ENCODE results near the gene TUBGCP2.
"Not testable (repeated sequence)": the region's sequence is repeated elsewhere in the genome, so short reads cannot be mapped to it uniquely, and the experiment has no call there.

The TUBGCP2 gene

DNA sequence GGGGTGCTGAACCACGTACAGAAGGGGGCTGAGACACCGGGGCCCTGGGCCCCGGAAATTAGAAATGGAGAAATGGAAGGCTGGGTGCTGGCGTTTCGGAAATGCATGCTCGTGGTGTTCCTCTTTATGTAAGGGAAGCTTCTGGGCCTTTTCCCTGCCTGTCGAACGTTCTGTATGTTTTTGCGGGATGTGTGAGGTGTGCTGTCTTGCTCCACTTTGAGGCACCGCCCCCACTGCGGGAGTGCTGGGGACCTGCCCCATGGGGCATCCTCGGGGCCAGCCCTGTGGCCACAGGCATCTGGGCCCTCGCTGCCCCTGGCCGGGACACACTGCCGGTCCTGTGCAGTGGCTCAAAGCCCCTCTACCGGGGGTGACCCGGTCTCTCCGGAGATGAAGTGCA lies 72.7 kb downstream of the TUBGCP2 start:
- no peak overlapping the region for H3K9ac ChIP-seq (ENCODE audit: low read depth, low read length)
- no peaks in the 10 kb centered on the region for H3K9me3 ChIP-seq (ENCODE audit: insufficient read depth, low read depth, low read length)
- H3K27me3 ChIP-seq (ENCODE audit: insufficient read depth, low read length): peaks cover 85% of the 10 kb centered on the region
- no peaks in the 10 kb centered on the region for H3K36me3 ChIP-seq (ENCODE audit: insufficient read depth, low read depth, low read length)
- H3K4me1 ChIP-seq (ENCODE audit: insufficient read depth, low read length): peaks cover 13% of the 10 kb centered on the region; the same call in 1 of the 2 replicates
- H3K27ac ChIP-seq (ENCODE audit: low read length): no peak overlapping the region
- no peak overlapping the region; the same call in 1 of the 2 replicates for H3K4me3 ChIP-seq (ENCODE audit: low read length)

DNA sequence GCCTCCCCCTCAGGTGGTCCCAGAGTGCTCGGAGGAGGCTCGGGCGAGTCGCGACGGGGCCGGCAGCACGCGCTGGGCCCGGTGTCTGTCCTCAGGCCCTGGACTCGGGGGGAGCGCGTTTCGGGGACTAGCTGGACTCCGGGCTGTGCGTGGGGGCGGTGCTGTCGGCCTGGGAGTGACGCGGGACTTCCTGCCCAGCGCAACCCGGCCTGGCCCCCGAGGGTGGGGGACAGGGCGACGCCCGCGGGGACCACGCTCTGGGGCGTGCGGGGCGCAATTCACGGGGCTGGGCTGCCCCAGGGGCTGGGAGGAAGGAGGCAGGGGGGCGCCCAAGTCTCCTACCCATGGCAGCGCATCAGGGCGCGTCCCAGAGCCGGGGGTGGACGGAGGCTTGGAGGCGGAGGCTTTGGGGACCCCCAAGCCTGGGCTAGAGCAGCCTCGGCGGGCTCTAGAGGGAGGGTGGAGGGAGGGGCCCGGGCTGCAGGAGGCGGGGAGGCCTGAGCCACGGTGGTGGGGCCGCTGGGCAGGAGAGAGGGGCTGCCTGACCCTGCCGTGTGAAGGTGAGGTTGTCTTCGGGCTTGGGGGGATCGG lies 73.3 kb downstream of the TUBGCP2 start:
- Histone ChIP-seq H3K4me3 (ENCODE audit: low read length) (no peak overlapping the region), H3K27ac (ENCODE audit: low read length) (no peak overlapping the region), H3K4me1 (ENCODE audit: insufficient read depth, low read length) (peaks cover 13% of the 10 kb centered on the region; the same call in 1 of the 2 replicates), H3K27me3 (ENCODE audit: insufficient read depth, low read length) (peaks cover 91% of the 10 kb centered on the region), H3K9me3 (ENCODE audit: insufficient read depth, low read depth, low read length) (no peaks in the 10 kb centered on the region), H3K36me3 (ENCODE audit: insufficient read depth, low read depth, low read length) (no peaks in the 10 kb centered on the region), H3K9ac (ENCODE audit: low read depth, low read length) (no peak overlapping the region)

DNA sequence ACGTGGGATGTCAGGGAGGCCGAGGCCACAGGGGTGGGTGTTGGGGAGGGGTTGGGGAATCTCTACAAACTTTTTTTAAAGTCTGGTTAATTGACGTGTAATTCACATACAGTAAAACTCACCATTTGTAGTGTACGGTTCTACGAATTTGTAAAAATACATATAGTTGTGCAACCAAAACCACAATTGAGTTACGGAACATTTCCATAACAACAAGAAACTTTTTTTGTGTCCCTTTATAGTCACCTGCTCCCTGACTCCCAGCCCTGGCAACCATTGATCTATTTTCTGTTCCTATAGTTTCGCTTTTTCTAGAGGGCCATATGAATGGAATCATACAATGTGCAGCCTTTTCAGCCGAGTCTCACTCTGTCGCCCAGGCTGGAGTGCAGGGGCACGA lies 73.9 kb downstream of the TUBGCP2 start:
- not testable (repeated sequence) for H3K27ac ChIP-seq (ENCODE audit: low read length); H3K36me3 ChIP-seq (ENCODE audit: insufficient read depth, low read depth, low read length); H3K9ac ChIP-seq (ENCODE audit: low read depth, low read length); H3K4me3 ChIP-seq (ENCODE audit: low read length); H3K9me3 ChIP-seq (ENCODE audit: insufficient read depth, low read depth, low read length)
- peaks cover 13% of the 10 kb centered on the region; the same call in 1 of the 2 replicates for H3K4me1 ChIP-seq (ENCODE audit: insufficient read depth, low read length)
- peaks cover 94% of the 10 kb centered on the region for H3K27me3 ChIP-seq (ENCODE audit: insufficient read depth, low read length)

DNA sequence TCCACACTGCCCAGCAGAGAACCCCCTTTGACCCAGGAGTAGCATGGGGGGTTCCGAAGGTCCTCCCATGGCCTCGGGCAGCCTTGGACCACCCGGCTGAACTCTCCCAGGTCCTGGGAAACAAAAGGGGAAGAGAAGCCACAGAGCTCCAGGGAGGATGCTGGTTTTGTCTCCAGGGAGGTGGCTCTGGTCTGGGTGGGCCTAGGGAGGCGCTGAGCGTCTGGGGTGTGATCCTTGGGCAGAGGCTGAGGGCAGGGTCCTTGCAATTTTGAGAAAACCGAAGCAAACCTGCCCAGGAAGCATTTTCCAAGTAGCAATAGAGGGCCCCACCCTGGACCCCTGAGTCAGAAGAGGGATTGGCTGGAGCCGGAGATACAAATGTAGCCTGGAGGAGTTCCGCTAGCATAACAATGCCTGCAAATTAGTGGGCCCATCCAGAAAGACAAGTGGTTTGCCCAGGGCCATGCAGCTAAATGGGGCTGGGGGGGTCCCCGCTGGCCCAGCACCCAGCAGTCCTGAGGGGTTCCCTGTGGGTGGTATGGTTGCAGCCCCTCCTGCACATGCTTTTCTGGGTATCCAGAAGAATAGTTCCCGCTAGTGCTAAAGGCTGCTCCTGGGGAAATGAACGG lies 76.6 kb downstream of the TUBGCP2 start:
- no peaks in the 10 kb centered on the region for H3K9me3 ChIP-seq (ENCODE audit: insufficient read depth, low read depth, low read length)
- H3K9ac ChIP-seq (ENCODE audit: low read depth, low read length): no peak overlapping the region
- H3K36me3 ChIP-seq (ENCODE audit: insufficient read depth, low read depth, low read length): no peaks in the 10 kb centered on the region
- H3K4me3 ChIP-seq (ENCODE audit: low read length): peak overlapping the region; percentile 49
- H3K27ac ChIP-seq (ENCODE audit: low read length): no peak overlapping the region
- H3K27me3 ChIP-seq (ENCODE audit: insufficient read depth, low read length): peaks cover 94% of the 10 kb centered on the region
- peaks cover 7% of the 10 kb centered on the region; the same call in 1 of the 2 replicates for H3K4me1 ChIP-seq (ENCODE audit: insufficient read depth, low read length)

DNA sequence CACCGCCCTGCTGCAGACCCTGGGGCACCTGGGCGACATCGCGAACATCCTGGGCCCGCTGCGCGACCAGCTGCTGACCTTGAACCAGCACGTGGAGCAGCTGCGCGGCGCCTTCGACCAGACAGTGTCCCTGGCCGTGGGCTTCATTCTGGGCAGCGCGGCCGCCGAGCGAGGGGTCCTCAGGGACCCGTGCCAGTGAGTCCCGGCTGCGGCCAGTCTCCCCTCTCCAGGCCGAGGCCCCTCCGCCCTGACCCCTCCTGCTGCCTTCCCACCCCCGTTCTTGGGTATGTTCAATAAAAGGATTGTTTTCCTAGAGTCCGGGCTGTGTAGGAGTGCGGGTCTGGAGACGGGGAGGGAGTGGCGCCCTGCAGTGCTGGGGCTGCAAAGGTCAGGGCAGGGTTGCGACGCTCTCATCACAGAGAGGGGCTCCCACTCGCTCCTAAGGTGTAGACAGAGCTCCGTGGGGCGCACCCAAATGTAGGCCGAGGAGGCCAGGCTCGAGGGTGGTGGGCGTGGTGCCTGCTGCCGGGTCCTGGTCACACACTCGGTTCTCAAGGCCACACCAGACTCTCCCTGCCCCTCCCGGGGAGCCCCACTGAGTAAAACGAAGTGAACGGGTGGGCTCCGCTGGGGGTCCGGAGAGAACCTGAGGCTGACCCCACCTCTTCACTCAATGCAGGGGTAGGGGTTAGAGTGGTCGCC lies 77.3 kb downstream of the TUBGCP2 start:
- H3K9ac ChIP-seq (ENCODE audit: low read depth, low read length): no peak overlapping the region
- H3K4me1 ChIP-seq (ENCODE audit: insufficient read depth, low read length): peaks cover 7% of the 10 kb centered on the region; the same call in 1 of the 2 replicates

DNA sequence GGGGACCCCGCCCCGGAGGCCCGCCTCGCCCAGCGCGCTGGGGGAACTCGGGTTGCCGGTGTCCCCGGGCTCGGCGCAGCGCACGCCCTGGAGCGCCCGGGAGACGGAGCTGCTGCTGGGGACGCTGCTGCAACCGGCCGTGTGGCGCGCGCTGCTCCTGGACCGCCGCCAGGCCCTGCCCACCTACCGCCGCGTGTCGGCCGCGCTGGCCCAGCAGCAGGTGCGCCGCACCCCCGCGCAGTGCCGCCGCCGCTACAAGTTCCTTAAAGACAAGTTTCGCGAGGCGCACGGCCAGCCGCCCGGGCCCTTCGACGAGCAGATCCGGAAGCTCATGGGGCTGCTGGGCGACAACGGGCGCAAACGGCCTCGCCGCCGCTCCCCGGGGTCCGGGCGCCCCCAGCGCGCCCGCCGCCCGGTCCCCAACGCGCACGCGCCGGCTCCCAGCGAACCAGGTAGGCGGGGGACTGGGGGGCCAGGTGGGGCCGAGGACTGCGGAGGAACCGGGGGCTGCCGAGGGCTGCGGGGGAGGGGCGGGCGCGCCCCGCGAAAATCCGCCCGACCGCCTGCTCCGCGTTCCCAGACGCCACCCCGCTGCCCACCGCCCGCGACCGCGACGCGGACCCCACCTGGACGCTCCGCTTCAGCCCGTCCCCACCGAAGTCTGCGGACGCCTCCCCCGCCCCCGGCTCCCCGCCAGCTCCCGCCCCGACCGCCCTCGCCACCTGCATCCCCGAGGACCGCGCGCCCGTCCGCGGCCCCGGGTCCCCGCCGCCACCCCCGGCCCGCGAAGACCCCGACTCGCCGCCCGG lies 78.1 kb downstream of the TUBGCP2 start:
- Histone ChIP-seq H3K4me1 (ENCODE audit: insufficient read depth, low read length) (peaks cover 7% of the 10 kb centered on the region; the same call in 1 of the 2 replicates), H3K27me3 (ENCODE audit: insufficient read depth, low read length) (peaks cover 85% of the 10 kb centered on the region), H3K27ac (ENCODE audit: low read length) (no peak overlapping the region), H3K4me3 (ENCODE audit: low read length) (no peak overlapping the region; the same call in 1 of the 2 replicates), H3K9me3 (ENCODE audit: insufficient read depth, low read depth, low read length) (no peaks in the 10 kb centered on the region), H3K36me3 (ENCODE audit: insufficient read depth, low read depth, low read length) (no peaks in the 10 kb centered on the region), H3K9ac (ENCODE audit: low read depth, low read length) (no peak overlapping the region)

More for the DNA sequence above, 77.3 kb downstream of the TUBGCP2 start:
- Histone ChIP-seq H3K9me3 (ENCODE audit: insufficient read depth, low read depth, low read length) (no peaks in the 10 kb centered on the region), H3K36me3 (ENCODE audit: insufficient read depth, low read depth, low read length) (no peaks in the 10 kb centered on the region), H3K27me3 (ENCODE audit: insufficient read depth, low read length) (peaks cover 93% of the 10 kb centered on the region), H3K4me3 (ENCODE audit: low read length) (peak overlapping the region; percentile 49), H3K27ac (ENCODE audit: low read length) (no peak overlapping the region)

DNA sequence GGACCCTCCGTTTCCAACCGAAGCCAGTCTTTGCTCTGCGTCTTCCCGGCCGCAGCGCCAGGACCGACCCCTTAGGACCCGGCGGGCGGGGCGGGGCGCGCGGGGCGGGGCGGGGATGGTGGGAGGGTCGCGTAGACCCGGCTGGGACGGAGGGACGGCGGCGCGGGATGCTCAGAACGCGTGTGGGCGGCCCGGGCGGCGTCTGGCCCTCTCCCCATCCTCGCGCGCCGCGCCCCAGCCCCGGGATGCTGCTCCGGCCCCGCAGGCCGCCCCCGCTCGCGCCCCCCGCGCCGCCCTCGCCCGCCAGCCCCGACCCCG lies 78.7 kb downstream of the TUBGCP2 start, which contains the start of gene UTF1:
TSS of gene UTF1 (plus strand) at position 174 of the 318 bp plus-strand sequence. CDS start at position 246, 72 bp downstream.
- Histone ChIP-seq H3K9me3 (ENCODE audit: insufficient read depth, low read depth, low read length) (no peaks in the 10 kb centered on the region), H3K4me1 (ENCODE audit: insufficient read depth, low read length) (peaks cover 7% of the 10 kb centered on the region; the same call in 1 of the 2 replicates), H3K36me3 (ENCODE audit: insufficient read depth, low read depth, low read length) (no peaks in the 10 kb centered on the region), H3K27ac (ENCODE audit: low read length) (no peak within 1 kb of the TSS), H3K27me3 (ENCODE audit: insufficient read depth, low read length) (peaks cover 80% of the 10 kb centered on the region), H3K4me3 (ENCODE audit: low read length) (peak within 1 kb of the TSS; percentile 58), H3K9ac (ENCODE audit: low read depth, low read length) (no peak within 1 kb of the TSS)

DNA sequence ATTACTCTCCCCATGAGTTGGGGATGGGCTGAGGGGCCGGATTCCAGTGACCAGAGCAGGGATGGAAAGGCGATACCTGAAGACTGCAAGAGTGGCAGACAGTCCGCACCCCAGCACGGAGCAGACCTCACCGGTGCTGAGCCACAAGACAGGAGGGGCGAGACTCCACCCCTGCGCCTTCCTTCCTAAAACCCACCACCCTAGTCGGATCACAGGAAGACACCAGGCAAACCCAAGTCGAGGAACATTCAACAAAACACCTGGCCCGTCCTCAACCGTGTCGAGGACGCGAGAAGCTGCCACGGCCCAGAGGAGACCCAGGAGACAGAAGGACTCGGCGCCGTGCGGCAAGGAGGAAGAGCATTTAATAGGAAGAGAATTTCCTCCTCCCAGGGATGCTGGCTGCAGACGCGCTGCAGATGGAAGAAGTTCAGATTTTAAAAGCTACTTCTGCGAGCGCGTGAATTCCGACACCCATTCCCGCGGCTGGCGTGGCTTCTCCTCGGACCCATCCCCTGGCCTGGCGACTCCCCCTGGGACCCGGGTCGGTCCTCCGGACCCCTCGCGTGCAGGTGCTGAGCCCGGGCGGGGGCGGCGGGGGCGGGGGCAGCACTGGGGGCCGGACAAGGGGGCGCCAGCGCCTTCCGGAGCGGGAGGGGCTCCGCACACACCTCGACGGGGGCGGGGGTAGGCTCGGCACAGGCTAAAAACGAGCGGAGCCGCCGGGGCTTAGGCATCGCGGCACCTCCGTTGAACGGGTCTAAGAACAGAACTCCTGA lies 79.2 kb downstream of the TUBGCP2 start:
- no peak overlapping the region for H3K9ac ChIP-seq (ENCODE audit: low read depth, low read length)
- H3K36me3 ChIP-seq (ENCODE audit: insufficient read depth, low read depth, low read length): no peaks in the 10 kb centered on the region
- peak overlapping the region; percentile 58 for H3K4me3 ChIP-seq (ENCODE audit: low read length)

More for the DNA sequence above, 79.2 kb downstream of the TUBGCP2 start:
- Histone ChIP-seq H3K27me3 (ENCODE audit: insufficient read depth, low read length) (peaks cover 76% of the 10 kb centered on the region), H3K4me1 (ENCODE audit: insufficient read depth, low read length) (peaks cover 7% of the 10 kb centered on the region; the same call in 1 of the 2 replicates), H3K27ac (ENCODE audit: low read length) (no peak overlapping the region), H3K9me3 (ENCODE audit: insufficient read depth, low read depth, low read length) (no peaks in the 10 kb centered on the region)
